Skin epidermis (tissue), 12 donors: ENCODE results near the gene PHC3.
"Not testable (repeated sequence)": the region's sequence is repeated elsewhere in the genome, so short reads cannot be mapped to it uniquely, and the experiment has no call there.

Experiments used
- H3K27ac ChIP-seq, 21 experiments: fragments of 200-600 bp; sonication (generic) in 11 of 21; one replicate each; pipeline ENCODE4 v1.5.0; 2020; ENCODE audit warnings: mild to moderate bottlenecking in 3 of 21, inconsistent platforms in 2 of 21, moderate library complexity in 2 of 21
- H3K4me3 ChIP-seq, 7 experiments: fragments of 200-600 bp; sonication (generic) in 2 of 7; one replicate each; pipeline ENCODE4 v1.5.0; 2020; ENCODE audit warnings: inconsistent platforms in 2 of 7, mild to moderate bottlenecking in 2 of 7, moderate library complexity in 1 of 7

The PHC3 gene

DNA sequence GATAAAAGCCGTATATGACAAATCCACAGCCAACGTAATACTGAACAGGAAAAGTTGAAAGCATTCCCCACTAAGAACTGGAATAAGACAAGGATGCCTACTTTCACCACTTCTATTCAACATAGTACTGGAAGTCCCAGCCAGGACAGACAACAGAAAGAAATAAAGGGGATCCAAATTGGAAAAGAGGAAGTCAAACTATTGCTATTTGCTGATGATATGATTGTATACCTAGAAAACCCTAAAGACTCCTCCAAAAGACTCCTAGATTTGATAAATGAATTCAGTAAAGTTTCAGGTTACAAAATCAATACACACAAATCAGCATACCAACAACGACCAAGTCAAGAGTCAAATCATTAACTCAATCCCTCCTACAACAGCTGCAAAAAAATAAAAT lies 14.2 kb upstream of the PHC3 start:
- H3K4me3 ChIP-seq, H3K27ac ChIP-seq: not testable (repeated sequence)

DNA sequence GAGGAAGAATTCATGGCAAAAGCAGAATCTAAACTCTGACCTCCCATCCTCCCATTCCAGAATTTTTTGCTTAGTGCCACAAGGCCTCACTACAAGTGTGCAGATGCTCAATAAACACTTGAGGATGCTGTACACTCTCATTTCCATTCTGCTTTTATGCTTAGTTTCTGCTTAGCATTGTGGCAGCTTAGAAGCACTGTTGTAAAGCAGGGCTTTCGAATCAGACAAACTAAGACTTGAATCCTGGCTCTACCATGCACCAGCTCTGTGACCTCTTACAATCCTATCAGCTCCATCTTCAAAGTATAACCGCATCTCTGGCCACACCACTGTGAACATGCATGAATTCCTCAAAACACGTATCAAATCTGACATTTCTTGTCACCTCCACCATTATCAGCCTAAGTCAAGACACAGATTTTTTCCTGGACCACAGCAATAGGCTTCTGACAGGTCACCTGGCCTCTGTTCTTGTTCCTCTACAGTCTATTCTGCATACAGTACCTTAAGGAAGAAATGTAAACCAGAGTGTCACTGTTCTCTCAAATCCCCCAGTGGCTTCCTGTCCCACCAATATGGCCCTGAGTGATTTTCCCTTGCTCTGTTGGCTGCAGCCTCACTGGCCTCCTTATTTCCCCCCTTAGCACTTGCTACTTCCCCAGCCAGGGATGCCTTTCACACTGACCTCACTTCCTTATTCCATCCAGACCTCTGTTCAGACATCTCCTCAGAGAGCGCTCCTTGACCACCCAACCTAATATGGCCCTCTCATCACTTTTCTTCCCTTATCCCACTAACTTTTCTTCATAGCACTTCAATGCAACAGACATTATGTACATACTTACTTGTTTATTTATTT lies 8.1 kb upstream of the PHC3 start:
- H3K4me3 ChIP-seq: no peak overlapping the region
- H3K27ac ChIP-seq: no peak overlapping the region

GRCh38 chr3:170180079-170180907 lies 1.2 kb downstream of the PHC3 start:
- H3K4me3 ChIP-seq: peak overlapping the region; percentile 73 to 99 (median 84)
- H3K27ac ChIP-seq: peak overlapping the region; percentile 89 to 100 (median 98)

GRCh38 chr3:170179432-170179831 lies 2.1 kb downstream of the PHC3 start:
- Histone ChIP-seq H3K27ac (peak overlapping the region in 9 of 21 experiments; percentile 12 to 100 (median 98)), H3K4me3 (peak overlapping the region in 3 of 7 experiments; percentile 73 to 99 (median 84))

- Histone ChIP-seq H3K4me3 (no peak overlapping the region), H3K27ac (peak overlapping the region in 2 of 21 experiments; percentile 11 to 100)
These were observed 2.9 kb downstream of the PHC3 start for GRCh38 chr3:170178651-170179050.

GRCh38 chr3:170171563-170171962 lies 10.0 kb downstream of the PHC3 start:
- peak overlapping the region in 1 of 21 experiments; percentile 28 for H3K27ac ChIP-seq
- no peak overlapping the region for H3K4me3 ChIP-seq

DNA sequence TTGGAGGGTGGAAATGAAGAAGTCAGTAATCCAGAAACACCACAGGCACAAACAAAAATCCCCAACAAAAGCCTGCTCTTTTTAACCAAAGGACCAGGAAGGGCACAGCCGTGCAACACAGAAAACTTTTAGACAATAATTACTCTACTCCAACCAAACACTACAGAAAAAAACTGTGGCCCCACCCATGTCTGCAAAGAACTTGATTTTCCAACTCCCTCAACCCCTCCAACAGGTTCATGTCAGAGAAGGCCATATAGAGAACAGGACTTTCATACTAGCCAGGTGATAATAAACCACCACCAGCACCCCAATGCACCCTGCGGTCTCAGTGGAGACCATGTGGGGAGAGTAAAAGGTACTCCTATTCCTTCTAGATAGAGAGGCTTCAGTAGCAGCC lies 16.8 kb downstream of the PHC3 start:
- H3K4me3 ChIP-seq: no peak overlapping the region
- no peak overlapping the region for H3K27ac ChIP-seq

GRCh38 chr3:170163956-170164645 lies 17.4 kb downstream of the PHC3 start:
- Histone ChIP-seq H3K27ac (no peak overlapping the region), H3K4me3 (no peak overlapping the region)

DNA sequence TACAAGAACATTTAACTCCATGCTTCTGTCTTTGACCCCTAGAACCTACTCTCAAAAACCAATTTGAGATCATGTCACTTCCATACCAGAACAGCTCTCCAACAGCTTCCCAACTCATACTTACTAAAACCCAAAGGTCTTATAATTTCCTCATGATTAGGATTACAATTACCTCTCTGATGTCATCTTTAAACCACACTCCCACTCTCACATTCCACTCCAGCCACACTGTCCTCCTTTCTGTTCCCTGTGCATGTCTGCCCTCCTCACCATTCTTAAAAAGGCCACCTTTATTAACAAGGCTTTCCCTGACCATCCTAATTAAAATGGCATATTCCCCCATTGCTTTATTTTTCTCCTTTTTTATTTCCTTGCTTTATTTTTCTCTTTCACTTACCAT lies 18.9 kb downstream of the PHC3 start:
- H3K4me3 ChIP-seq: no peak overlapping the region
- no peak overlapping the region for H3K27ac ChIP-seq

DNA sequence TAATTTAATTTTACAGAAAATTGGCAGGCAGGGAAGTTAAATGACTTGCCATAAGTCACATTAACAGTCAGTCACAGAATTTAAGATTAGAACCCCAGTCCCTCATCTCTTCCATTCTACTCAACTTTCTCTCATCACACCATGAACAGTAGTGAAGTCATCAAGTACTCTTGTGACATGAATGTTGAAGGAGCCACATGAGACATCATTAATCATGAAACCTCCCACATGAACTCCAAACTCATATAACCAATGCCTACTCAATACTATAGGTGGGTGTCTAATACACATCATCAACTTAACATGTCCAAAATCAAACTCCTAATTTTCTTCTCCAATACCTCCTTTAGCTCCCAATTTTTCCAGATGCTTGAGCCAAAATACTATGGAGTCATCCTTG lies 19.5 kb downstream of the PHC3 start:
- Histone ChIP-seq H3K27ac (no peak overlapping the region), H3K4me3 (no peak overlapping the region)

- no peak overlapping the region for H3K27ac ChIP-seq
These were observed 21.6 kb downstream of the PHC3 start for GRCh38 chr3:170159933-170160332.

DNA sequence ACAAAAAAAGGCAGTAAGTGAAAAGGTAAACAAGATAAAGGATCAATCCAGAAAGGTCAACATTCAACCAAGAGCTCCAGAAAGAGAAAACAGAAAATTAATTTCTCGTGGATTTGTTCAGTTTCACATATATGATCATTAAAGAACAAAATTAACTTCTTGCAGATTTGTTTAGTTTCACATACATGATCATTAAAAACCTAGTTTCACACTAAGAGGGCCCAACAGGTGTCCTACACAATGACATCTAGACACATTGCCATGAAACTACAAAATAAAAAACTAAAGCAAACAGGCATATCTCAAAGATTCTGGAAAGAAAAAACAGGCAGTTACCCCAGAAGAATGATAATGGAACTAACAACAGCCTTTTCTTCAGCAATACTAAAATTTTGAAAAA lies 22.1 kb downstream of the PHC3 start:
- Histone ChIP-seq H3K27ac (no peak overlapping the region), H3K4me3 (no peak overlapping the region)

More at GRCh38 chr3:170159933-170160332, 21.6 kb downstream of the PHC3 start:
- H3K4me3 ChIP-seq: no peak overlapping the region

DNA sequence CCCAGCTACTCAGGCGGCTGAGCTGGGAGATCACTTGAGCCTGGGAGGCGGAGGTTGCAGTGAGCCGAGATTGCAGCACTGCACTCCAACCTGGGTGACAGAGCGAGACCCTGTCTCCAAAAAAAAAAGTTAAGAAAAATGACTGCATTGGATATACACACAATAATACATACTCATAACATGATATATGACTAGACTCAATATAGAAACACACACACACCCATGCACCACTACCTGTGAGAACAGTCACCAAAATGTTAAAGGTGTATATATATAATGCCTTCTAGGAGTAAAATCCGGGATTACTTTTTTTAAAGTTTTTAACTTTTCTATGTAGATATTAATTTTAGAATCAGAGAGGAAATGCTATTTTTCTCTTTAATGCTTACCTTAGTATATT lies 25.9 kb downstream of the PHC3 start:
- no peak overlapping the region for H3K4me3 ChIP-seq
- H3K27ac ChIP-seq: peak overlapping the region in 2 of 21 experiments; percentile 16 to 50

DNA sequence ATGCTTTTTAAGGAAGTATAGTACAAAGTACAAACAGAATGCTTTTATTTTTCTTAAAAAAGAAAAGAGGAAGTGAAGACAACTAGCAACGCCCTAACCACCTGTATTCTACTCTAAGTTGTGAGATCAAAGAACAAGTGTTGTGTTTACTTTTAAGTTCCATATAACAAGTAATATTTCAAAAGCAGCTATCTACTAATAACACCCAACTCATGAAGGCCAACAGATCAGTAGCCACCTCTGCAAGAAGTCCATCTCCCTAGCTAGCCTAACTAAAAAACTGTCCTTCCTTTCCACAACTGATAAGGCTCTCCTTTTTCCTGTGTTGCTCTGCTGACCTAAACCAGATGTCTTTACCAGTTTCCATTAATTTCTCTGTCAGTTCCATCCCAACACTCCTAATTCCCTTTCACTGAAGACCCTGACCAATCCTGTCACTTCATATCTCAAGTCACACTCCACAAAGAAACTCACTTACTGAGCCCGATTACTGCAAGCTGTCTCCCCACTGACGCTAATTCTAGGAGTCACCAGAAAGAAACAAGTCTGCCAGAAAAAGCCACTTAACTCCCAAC lies 26.9 kb downstream of the PHC3 start:
- H3K27ac ChIP-seq: peak overlapping the region in 5 of 21 experiments; percentile 1 to 51 (median 33)

GRCh38 chr3:170154084-170154483 lies 27.4 kb downstream of the PHC3 start:
- H3K27ac ChIP-seq: peak overlapping the region in 3 of 21 experiments; percentile 6 to 16 (median 15)
- H3K4me3 ChIP-seq: no peak overlapping the region

More for the DNA sequence above, 26.9 kb downstream of the PHC3 start:
- no peak overlapping the region for H3K4me3 ChIP-seq

GRCh38 chr3:170151536-170151935 lies 30.0 kb downstream of the PHC3 start:
- Histone ChIP-seq H3K4me3 (no peak overlapping the region), H3K27ac (no peak overlapping the region)

- H3K27ac ChIP-seq: no peak overlapping the region
- H3K4me3 ChIP-seq: no peak overlapping the region
These were observed 32.5 kb downstream of the PHC3 start for GRCh38 chr3:170149016-170149415.

GRCh38 chr3:170145278-170145677 lies 36.3 kb downstream of the PHC3 start:
- Histone ChIP-seq H3K27ac (no peak overlapping the region), H3K4me3 (no peak overlapping the region)

DNA sequence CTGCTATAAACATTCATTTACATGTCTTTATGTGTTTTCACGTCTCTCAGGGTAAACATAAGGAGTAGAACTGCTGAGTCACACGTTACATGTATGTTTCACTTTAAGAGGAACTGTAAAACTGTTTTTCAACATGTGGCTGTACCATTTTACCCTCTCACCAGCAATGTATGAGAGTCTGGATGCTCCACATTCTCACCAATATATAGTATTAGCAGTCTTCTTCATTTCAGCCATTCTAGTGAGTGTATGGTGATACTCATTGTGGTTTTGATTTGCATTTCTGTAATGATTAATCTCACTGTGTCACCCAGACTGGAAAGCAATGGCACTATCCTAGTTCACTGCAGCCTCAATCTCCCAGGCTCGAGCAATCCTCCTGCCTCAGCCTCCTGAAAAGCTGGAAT lies 37.1 kb downstream of the PHC3 start:
- Histone ChIP-seq H3K4me3 (no peak overlapping the region), H3K27ac (no peak overlapping the region)

GRCh38 chr3:170142373-170142772 lies 39.2 kb downstream of the PHC3 start:
- Histone ChIP-seq H3K27ac (no peak overlapping the region), H3K4me3 (no peak overlapping the region)
